Daoy (cell line): ENCODE results near the gene KLF9. TPM values are rescaled to one million over a fixed set of nuclear protein-coding genes. Genes with fewer than 3 reads are reported as not detected.
"Not testable (repeated sequence)": the region's sequence is repeated elsewhere in the genome, so short reads cannot be mapped to it uniquely, and the experiment has no call there.

Experiments used
- DNase-seq: peaks from one replicate; pipeline ENCODE4 v3.0.0-alpha.2; 2015; ENCODE audit warnings: low read depth
- total RNA-seq: library from RNA; depleted of rRNA; stranded (reverse); fragments of >200 nt; shearing (Covaris generic); gene quantifications from 2 replicates; pipeline ENCODE4 v1.2.3, GENCODE V29; 2014

Gene KLF9
- total RNA-seq, 1 experiment from 2014 or later, result 9.4 TPM

DNA sequence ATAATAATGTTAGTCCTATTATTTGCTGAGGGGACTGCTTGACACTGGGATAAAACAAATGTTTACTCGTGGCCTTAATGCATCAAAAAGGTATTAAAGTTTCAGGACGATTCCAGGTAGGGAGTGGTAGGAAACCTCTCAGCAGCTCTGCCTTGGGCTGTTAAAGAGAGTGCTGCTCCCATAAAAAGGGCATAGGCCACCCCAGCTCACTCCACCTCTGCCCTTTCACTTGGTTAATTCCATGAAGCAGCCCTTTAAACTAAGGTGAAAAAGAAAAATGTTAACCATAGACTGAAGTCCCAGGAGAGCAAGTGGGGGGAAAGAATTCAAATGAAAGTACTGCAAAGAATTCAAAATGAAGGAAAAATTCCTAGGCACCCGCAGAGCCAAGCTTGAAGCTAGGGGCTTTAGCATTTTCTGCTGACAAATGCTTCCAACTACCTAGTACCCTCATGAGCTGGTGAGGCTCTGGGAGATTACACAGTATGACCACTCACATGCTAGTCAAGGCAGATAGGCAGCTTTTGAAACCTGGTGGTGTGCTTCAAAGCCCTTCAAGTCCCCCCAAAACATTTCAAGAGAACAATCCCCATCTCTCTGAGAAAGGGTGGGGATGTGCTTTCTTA is 8.5 kb downstream of the KLF9 start:
- DNase-seq, result no peak

DNA sequence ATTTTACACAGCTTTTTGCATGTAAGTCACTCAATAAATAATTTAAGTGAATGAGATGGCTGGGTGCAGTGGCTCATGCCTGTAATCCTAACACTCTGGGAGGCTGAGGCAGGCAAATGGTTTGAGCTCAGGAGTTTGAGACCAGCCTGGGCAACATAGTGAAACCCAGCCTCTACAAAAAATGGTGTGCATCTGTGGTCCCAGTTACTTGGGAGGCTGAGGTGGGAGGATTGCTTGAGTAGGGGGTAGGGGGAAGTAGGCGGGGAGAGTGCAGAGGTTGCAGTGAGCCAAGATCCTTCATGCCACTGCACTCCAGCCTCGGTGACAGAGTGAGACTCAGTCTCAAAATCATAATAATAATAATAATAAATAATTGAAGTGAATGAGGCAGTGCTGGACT is 10.2 kb downstream of the KLF9 start:
- no peak for DNase-seq

DNA sequence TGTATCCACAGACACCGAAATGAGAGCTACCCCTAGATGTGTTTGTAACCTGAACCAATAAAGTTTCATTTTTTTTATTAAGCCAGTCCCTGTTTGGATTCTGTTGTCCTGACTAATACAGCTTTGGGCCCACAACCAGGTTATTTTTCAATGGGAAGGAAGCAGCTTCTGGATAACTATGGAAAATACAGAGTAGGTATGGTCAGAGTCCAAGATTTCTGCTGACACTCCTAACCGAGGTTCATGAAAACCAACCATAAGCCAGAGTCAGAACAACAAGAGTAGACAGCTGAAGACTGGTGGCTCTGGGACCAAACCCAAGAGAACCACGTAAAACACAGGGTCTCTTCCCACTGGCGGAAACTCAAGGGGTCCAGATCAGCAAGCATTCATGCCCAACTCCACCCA is 10.8 kb downstream of the KLF9 start:
- DNase-seq, result no peak

DNA sequence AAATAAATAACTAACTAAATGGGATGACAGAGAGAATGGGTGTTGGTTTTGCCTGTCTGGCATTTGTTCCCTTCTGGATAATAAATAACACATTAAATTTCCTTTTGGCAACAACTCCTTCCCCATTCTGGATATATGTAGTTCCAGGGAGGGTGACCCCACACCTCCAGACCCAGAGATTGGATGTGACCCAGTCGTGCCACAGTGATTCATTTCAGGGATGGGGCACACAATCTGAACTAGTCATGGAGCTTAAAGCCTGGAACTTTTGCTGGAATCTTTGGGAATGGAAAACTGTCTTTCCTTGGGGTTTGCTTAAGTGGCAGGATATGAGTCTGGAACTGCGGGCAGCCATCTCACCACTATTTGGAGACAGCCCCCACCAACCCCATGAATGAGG is 11.3 kb downstream of the KLF9 start:
- peak; percentile 61 for DNase-seq

DNA sequence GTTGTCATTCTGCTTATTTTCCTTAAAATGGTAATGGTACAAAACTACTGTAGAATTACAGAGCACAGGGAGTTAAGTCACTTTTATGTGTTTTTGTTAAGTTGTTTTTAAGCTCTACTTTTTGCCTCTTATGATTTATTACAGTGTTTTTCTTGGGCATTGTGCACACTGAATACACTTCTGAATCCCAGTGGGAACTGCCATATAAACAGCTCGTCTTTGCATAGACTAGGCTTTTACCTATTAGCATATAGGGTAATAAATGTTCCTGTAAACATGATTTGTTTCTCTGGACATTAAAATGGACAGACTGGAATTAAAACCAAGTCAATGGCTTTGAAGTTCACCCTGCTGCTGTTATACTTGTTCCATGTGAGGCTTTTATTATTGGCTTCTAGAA is 12.2 kb downstream of the KLF9 start:
- no peak for DNase-seq

DNA sequence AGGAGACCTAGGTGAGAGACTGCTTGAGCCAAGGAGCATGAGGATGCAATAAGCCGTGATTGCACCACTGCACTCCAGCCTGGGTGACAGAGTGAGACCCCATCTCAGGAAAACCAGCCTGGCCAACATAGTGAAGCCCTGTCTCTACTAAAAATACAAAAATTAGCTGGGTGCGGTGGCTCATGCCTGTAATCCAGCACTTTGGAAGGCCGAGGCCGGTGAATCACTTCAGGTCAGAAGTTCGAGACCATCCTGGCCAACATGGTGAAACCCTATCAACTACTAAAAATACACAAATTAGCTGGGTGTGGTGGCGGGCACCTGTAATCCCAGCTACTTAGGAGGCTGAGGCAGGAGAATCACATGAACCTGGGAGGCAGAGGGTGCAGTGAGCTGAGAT is 13.2 kb downstream of the KLF9 start:
- DNase-seq, result not testable (repeated sequence)

DNA sequence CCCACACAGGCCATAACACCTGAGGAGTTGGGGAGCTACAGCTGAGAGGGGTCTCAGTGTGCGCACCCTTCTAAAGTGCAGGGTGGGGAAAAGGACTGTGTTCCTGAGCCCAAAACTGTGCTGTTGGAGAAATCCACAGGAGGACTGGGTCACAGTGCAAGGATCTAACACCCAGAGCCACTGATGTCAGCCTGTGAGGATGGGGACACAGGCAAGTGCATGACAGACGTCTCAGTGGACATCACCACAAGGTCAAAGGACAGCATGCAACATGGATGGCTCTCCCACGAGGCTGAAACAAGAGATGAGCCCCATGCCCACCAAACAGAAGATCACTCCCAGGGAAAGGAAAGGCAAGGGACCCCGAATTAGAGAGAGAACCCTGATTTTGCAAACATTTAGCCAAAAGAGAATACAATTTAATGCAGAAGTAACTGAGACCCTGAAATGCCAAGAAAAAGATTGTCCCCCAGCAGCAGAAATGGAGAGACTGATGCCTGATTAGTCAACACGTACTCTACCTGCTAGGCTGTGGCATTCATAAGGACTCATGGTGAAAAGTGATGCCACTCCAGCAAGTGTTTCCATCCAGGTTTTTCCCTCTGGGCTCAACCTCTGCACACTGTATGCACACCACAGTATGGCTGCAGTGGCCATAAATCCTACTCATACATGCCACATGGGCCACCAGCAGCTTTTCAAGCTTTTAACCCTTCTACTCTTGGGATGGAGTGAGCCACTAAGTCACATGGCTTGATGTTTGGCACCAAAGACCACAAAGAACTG is 14.2 kb downstream of the KLF9 start:
- DNase-seq, result no peak

DNA sequence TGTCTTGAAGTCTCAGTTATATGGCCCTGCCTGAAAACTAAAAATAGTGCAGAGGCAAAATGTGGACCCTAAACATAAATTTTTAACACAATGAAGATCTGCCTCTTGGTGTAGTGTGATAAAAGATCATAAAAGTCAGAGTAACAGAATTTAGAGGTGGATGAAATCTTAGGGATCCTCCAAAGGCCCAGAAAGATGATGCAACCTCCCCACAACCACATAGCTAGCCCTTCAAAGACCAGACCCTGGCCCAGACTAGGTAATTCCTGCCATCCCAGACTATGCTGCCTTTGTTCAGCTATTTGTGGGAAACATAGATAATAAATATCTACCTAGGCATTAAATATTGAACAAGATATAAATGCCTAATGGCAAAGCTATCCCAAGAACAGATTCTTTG is 15.3 kb downstream of the KLF9 start:
- DNase-seq, result no peak

DNA sequence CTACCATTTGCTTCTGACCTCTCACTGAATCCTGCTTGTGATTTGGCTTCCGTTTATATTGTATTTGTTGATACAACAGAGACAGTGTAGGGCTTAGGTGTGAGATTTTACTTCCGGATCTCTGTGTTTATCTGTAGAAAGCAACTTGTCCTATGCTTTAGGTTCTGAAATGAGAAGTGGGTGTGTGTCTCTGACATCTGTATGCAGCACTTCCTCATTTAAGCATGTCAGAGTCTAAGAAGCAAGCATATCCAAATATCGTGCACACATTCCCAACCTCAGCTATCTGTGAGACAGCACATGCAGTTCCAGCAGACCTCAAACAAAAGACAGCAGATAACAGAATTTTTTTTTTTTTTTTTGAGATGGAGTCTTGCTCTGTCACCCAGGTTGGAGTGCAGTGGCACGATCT is 16.3 kb downstream of the KLF9 start:
- no peak for DNase-seq

DNA sequence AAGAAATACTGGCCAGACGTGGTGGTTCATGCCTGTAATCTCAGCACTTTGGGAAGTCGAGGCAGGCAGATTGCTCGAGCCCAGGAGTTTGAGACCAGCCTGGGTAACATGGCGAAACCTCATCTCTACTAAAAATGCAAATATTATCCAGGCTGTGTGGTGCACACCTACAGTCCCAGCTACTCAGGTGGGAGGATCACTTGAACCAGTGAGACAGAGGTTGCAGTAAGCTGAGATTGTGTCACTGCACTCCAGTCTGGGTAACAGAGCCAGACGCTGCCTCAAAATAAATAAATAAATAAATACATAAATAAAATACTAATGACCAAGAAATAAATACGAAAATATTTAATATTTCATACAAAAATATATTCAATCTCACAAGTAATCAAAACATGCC is 18.8 kb downstream of the KLF9 start:
- no peak for DNase-seq

DNA sequence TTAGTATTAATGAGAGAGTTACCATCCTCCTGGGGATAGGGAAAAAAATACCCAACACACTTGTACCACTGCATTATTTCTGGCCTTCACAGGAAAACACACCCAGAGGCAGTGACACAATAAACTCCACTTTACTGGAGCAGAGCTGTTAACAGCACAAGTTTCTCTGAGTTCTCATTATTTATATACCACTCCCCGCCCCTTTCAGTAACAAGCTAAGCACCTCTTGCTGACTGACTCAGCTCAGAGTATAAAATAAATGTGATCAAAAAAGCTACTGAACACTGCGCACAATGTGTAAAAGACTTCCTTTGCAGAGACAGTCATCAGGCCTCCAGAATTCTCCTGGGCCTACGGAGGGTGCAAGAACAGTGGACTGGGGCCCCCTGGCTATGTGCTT is 21.6 kb downstream of the KLF9 start:
- no peak for DNase-seq

DNA sequence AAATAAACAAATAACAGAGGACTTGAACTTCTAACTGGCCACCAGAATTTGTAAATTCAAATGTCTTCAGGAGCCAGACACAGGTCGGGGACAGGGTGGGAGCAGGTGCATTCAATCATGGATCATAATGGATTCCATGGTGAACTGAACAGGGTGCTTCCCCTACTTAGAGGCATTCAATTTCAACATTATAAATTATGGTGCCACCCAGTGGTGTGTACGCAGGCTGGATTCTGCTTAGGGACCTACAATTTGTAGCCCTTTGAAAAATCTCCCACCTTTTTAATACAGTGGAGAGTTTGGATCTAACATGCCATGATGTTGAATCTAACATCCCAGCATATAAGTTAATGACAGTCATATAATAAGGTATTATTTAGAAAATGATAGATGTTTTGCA is 22.3 kb downstream of the KLF9 start:
- peak; percentile 23 for DNase-seq

DNA sequence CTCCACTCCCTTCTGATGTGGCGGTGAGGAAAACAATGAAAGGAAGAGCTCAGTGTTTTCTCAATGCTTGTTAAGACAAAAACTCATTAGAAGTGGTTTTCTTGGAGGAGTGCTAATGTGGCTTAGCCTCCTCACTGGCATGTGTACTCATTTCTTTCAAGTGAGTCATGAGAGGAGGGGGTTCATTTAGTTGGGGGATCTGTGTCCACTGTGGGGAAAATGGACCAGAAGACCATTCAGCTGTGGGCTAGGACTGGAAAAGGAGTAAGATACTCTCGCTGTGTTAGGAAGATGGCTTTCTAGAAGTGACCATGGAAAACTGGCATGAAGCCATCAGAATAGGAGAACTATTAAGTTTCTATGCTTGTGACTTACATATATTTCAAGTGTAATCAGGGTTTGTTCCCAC is 23.5 kb downstream of the KLF9 start:
- DNase-seq, result peak; percentile 43

DNA sequence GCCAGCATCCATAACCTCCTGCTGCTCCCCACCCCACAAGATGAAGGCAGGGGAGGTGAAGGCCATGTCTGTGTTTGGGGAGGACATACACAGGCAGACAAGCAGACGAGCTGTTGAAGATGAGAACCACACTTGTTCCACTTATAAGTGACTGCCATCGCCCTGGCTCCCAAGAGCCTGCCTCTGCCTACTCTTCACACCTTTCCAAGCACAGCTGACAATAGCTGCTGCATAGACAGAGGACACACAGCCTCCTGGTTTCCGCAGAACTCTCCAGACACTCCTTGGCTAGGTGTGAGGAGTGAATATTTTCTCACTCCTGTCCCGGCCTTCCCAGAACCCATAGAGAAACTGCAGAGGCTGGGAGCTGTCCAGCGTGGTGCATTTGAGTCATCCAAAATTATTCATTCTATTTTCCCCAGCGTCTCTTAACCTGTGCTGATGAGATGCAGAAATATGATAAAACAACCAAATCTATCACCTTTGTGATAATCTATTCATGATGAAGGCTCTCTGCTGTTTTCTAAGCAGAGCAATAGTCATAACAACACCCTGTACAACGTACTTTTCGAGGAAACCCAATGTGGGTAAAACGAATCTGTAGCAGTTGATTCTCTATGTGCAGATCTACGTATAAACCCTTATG is 24.7 kb downstream of the KLF9 start:
- DNase-seq, result peak; percentile 23

DNA sequence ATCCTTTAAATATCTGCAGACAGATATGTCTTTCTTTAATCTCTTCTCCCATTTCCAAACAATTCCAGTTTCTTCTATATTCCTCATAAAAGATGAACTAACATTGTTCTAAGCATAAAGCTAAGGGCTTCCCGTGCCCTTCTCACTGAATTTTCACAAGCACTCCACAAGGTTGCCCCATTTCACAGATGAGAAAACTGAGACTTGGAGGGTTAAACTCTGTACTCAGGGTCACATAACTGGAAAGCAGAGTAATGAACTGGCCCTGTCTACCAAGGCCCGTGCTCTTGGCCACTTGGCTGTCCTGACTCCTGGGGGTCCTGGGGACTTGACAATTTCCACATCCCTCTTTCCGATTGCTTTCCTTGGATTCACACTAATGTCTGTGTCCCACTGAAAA is 25.3 kb downstream of the KLF9 start:
- no peak for DNase-seq

DNA sequence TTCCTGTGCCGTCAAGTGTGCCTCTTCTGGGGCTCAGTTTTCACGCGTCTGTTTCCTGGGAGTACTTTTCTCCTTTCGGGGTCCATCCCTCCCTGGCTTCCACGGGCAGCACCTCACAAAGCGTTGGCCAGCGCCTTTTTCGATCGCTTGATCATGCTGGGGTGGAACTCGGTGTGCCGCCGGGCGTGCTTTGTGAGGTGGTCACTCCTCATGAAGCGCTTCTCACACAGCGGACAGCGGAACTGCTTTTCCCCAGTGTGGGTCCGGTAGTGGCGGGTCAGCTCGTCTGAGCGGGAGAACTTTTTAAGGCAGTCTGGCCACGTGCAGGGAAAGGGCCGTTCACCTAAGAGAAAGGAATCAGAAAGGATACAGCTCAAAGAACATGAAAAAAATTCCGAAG is 26.8 kb downstream of the KLF9 start:
- DNase-seq, result no peak

DNA sequence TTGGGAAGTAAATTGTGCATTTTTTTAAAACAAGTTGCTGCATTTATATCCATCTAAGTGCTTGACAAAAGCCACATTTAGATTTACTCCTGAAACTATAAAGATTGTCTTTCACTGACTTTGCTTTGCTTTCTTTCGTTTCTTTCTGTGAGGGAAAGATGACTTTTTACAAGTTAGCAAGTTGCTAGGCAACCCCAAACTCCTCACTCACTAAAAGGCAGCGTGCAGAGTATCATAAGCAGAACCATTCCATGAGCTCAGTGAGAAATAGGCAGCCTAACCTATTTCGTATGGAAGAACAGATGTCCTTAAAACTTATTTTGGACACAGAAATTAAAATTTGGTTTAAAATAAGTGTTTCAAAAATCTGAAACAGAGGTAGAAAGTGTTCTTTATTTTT is 29.0 kb downstream of the KLF9 start:
- DNase-seq, result no peak

DNA sequence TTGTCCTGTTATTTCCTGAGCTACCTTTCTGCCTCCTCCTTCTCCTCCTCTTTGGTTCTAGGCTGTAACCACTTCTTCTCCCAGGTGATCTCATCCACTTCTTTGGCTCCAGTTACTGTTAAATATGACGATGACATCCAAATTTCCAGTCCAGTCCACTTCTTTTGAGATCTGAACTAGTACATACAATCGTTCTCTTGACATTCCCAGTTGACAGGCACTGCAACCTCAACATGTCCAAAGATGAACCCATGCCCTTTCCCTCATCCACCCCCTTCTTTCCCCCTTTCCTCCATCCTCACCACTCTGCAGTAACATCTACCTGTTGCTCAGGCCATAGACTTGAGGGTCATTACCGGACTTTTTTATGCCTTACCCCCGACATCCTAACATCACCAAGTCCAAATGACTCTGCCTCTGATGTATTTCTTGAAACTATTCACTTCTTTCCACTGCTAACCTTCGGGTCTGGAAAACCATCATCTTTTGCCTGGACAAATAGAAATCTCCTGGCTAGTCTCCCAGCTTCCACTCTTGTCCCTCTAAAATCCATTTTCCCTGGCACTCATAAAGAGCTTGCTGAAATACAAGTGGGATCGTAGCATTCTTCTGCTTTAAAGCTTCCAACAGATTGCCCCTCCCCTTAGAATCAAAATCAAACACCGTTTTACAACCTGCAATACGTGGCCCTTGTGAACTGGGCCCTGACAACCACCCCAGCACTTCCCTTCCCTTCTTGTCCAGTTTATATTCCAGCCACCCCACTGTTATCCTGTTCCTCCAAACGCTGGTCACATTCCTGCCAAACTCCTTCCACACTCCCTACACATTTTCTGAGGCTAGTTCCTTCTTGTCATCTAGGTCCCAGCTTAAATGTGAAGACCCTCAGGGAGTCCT is 31.5 kb downstream of the KLF9 start:
- no peak for DNase-seq

DNA sequence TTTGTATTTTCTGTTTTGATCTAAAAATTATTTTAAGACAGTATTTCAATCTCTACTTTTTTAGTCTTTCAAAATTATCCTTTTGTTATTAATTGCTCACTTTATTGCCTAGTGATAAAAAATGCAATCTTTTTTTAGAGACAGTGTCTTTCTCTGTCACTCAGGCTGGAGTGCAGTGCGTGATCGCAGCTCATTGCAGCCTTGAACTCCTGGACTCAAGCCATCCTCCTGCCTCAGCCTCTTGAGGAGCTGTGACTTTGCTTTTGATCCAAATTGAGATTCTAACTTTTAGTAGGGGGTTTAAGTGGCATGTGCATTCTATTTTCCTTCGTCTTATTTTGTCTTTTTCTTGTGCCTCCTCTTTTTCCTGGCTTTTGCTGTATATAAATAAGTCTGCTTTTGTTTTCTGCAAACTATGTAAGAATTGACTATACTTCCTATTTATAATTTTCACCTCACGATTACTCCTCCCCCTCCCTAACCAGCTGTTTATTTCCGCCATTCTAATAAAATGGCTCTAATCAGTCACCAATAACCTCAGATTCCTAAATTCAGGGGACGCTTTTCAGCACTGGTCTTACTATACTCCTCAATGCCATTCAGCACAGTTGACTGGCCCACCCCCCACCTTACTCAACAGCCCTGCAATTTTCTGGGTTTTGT is 32.3 kb downstream of the KLF9 start:
- DNase-seq, result no peak

DNA sequence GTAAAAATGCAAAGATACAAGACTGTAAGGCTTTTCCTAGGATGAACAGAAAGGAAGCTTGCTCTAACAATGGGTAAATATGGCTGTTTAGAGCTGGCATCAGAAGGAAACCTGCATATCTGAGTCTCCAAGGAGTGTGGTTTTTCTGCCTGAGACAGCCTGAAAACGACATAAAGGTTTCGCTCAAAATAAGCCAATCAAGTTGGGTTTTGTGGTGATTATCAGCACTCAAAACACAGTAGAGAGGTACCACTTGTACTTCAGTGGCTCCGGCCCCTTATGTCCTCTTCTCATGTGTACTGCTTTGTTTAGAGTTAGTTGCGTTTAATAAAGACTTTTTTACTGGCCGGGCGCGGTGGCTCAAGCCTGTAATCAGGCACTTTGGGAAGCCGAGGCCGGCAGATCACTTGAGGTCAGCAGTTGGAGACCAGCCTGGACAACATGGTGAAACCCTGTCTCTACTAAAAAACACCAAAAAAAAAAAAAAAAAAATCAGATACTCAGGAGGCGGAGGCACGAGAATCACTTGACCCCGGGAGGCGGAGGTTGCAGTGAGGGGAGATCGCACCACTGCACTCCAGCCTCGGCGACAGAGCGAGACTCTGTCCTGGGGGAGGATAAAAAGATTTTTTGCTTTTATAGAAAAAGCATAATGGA is 39.4 kb downstream of the KLF9 start:
- DNase-seq, result no peak

DNA sequence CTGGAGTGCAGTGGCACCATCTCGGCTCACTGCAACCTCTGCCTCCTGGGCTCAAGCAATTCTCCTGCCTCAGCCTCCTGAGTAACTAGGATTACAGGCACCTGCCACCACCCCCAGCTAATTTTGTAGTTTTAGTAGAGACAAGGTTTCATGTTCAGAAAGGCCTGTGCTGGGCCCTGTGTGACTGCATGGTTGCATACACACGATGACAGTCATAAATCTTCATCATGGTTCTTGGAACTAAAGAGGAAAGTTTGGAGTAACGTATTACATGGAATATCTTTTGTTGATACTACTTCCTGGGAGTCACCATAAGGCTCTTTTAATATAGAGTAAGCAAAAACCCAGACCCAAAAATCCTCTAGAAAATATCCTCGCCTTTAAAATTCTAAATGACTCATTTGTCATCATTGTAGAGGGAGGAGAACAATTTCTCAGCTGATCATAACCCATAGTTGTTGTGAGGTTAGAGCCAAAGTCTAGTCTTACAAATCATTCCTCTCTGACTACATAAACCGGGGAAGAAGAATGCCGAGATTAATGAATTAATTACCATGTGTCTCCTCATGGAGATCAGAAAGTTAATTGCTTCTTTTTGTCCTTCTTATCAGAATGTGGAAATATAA is 47.0 kb downstream of the KLF9 start:
- no peak for DNase-seq
